ENCODE results near the gene ARL6IP1.
"Not testable (repeated sequence)": the region's sequence is repeated elsewhere in the genome, so short reads cannot be mapped to it uniquely, and the experiment has no call there.

The ARL6IP1 gene

DNA sequence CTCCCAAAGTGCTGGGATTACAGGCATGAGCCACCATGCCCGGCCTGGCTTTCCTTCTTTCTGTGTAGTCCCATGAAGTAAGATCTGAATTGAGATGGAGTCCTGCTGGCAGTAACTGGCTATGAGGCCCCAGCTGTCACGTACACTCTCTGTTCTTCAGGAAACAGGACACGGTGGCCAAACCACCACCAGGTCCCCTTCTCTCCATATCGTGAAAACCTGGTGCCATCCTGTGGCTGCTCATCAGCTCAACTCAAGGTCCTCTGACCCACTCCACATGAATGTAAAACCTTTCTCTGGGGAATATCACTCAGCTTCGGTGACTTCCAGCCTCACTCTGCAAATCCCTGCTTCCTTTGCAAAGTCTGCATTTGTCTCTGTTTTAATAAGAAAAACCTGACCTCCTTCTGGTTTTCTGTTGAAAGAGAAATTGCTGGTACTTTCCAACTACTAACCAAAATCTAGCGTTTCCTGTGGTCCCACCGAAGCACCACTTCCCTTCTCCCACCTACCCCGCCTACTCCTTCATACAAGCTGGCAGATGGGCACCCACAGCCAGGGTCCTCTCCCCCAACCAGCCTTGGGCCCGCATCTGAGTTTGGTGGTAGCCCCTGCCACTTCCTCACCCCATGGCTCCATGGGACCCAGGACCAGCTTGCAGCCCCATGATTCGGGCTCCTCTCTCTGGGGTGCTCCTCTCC, 43.2 kb downstream of the ARL6IP1 start:
- not testable (repeated sequence) for DNase-seq

DNA sequence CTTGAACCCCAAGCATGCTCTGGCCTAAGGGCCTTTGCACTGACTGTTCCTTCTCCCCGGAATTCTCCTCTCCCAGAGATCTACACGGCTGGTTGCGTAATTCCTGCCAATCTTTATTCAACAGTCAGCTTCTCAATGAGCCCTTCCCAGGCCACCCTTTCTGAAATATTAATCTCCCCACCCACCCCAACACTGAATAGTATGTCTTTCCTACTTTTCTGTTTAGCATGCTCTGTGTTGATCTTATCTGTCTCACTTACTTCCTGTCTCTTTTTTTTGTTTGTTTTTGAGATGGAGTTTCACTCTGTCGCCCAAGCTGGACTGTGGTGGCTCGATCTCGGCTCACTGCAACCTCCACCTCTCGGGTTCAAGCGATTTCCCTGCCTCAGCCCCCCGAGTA, 44.7 kb downstream of the ARL6IP1 start:
- not testable (repeated sequence) for DNase-seq

DNA sequence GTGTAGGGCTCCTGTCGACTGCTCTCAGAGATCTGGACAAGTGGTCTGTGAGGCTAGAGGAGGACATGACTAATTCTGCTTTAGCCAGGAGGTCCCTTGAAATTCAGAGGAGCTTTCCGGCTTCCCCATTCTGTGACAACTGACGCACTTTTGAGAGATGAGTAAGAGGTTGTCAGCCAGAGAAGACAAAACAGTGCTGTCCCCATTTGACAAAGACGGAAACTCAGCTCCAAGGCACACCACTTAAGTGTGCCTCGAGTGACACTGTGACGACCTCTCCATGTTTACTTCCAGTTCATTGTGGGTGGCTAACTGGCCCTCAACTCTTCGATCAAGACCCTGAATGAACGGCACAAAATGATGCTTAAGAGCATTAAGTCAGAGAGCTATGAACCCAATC, 58.5 kb downstream of the ARL6IP1 start:
- not testable (repeated sequence) for DNase-seq
